Left hindlimb (tissue), 1 donor: ENCODE results near the gene MRGPRX1.
"Not testable (repeated sequence)": the region's sequence is repeated elsewhere in the genome, so short reads cannot be mapped to it uniquely, and the experiment has no call there.

Experiments
- DNase-seq: peaks from one replicate; pipeline ENCODE4 v3.0.0-alpha.2; 2018

Gene MRGPRX1

DNA sequence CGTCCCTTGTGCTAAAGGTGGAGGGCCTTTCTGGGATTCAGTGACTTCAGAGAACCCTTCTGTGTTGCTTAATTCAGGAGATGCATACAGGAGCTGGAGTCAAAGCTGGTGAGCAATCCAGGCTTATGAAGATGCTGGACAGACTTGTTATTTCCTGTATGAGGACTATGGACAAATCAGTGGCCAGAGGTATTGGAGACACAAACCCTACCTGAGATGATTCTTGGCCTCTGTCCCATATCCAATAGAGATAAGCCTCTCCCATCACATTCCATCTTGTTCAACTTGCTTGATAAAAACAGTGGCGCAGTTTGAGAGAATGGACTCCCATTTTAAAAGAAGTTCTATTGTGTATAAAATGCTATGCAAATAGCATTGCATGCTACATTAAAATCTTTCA is at the start of gene MRGPRX1:
MRGPRX1 (minus strand) TSS at position 101 of the 400 bp plus-strand sequence. CDS start 4,630 bp downstream, outside the sequence.
- no peak for DNase-seq

- no peak for DNase-seq
Measured at GRCh38 chr11:18987454-18988231, 48.4 kb upstream of the MRGPRX1 start.

DNA sequence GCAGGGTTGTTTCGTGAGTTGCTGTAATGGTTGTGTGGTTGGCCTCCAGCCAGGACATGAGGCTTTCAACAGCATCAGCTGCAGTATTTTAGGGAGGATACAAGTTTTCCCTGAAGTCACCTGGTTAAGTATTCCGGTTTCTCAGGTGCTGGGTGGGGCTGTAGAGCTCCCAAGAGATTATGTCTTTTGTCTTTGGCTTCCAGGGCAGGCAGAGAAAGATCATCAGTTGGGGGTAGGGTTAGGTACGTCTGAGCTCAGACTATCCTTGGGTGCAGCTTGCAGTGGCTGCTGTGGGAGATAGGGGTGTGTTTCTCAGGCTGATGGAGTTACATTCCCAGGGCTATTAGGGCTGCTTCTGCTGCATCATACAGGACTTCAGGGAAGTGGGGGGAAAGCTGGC is 47.5 kb upstream of the MRGPRX1 start:
- DNase-seq, result no peak

GRCh38 chr11:18981897-18982296 is 42.7 kb upstream of the MRGPRX1 start:
- DNase-seq, result no peak

- DNase-seq, result no peak
Measured at GRCh38 chr11:18974192-18974591, 35.0 kb upstream of the MRGPRX1 start.

DNA sequence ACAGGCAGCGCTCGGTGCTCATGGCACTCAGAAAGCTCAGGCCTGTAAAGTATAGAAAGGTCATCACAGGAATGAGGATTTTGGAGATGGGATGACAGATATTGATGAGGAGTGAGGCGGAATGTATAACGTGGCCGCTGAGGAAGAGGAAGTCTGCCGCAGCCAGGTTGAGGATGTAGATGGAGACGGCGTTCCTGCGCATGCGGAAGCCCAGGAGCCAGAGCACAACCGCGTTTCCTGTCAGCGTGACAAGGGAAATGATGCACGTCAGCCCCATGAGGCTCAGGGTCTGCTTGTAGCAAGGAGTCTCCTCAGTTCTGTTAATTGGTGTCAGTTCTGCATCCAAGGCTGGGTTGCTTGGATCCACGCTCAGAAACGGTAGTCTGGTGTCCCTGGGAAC is 33.1 kb upstream of the MRGPRX1 start:
- no peak for DNase-seq

DNA sequence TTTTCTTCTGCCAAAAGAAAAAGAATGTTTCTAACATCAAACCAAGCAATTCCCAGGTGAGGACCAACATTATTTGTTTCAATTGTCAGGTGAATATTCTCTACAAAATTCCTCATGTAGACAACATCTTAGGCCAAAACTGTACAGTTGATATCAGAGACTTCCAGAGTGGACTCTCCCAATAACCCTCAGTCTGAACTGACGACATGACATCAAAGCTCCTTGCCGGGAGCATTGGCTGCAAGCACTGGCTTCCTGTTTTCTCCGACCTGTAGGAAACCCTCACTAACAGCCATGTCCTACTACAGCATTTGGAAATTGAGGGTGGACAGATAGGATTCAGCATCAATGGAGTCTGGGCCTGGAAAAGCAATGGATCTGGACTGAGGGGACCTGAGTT is 30.5 kb upstream of the MRGPRX1 start:
- DNase-seq, result no peak

GRCh38 chr11:18958221-18958910 is 19.2 kb upstream of the MRGPRX1 start:
- DNase-seq, result no peak

DNA sequence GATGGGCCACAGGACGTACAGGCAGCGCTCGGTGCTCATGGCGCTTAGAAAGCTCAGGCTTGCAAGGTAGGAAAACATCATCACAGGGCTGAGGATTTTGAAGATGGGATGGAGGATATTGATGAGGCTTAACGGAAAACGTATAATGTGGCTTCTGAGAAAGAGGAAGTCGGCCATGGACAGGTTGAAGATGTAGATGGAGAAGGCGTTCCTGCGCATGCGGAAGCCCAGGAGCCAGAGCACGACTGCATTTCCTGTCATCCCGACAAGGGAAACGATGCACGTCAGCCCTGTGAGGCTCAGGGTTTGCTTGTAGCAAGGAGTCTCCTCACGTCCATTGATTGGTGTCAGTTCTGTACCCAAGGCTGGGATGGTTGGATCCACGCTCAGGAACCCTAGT is 17.4 kb upstream of the MRGPRX1 start:
- no peak for DNase-seq

DNA sequence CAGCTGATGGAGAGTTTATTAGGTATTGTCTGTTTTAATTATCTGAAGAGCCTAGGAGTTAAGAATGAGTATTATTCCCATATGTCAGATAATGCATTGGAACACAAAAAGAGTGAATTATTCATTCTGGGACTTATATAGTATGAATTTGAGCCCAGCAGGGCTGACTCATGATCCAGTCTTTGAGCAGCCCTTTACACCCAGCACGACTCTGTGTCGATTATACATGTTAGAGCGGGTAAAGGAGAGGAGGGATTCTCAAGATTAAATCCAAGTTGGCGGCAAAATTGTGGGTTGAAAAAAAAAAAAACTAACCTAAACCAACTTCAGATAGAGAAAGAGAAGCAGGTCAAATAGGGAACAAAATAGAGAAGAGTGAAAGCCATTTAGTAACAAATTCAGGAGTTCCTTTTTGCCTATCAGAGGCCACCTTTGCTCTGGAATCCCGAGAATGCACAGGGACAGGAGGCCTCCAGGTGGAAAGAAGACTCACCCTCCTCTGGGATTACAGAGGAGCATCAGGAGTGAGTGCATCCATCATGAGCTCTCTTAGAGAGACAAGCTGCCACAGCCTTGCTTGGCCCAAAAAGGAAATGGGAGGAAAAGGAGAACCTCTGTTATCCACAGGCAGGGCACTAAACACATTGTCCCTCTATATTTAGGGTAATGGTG is 3.1 kb downstream of the MRGPRX1 start:
- no peak for DNase-seq

- DNase-seq, result peak; percentile 42
Measured at GRCh38 chr11:18934195-18934814, 4.9 kb downstream of the MRGPRX1 start.

DNA sequence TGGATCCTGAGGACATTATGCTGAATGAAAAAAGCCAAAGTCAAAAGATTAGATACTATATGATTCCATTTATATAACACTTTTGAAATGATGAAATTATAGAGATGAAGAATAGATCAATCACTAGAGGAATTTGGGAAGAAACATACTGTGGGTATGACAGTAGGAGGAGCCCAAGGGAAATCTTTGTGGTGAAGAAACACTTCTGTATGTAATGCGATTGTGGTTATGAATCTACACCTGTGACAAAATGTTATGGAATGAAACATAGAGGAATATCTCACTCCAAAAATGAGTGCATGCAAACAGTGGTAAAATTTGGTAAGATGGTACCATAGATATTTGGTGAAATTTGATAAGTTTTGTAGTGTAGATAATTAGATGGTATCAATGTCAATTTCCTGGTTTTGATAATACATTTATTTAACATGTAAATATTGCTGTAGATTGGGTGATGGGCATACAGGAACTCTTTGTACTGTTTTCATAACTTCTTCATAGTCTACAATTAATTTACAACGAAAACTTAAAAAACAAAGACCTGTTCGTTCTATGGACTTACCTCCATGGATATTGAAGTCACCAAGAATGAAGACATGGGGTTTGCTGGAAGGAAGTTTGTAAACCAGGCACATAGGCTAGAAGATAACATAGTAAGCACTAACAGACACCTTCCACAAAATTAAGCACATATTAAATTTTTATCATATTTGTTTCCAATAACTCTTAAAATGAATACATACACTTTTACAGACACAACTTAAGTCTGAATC is 11.5 kb downstream of the MRGPRX1 start:
- no peak for DNase-seq

GRCh38 chr11:18925426-18925825 is 13.8 kb downstream of the MRGPRX1 start:
- DNase-seq, result not testable (repeated sequence)

DNA sequence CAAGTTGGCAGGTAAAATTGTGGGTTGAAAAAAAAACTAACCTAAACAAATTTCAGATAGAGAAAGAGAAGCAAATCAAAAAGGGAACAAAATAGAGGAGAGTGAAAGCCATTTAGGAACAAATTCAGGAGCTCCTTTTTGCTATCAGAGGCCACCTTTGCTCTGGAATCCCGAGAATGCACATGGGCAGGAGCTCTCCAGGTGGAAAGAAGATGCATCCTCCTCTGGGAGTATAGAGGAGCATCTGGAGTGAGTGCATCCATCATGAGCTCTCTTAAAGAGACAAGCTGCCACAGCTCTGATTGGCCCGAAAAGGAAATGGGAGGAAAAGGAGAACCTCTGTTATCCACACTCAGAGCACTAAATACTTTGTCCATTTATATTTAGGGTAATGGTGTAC is 26.3 kb downstream of the MRGPRX1 start:
- DNase-seq, result no peak

GRCh38 chr11:18907391-18907790 is 31.8 kb downstream of the MRGPRX1 start:
- no peak for DNase-seq

- DNase-seq, result not testable (repeated sequence)
Measured at GRCh38 chr11:18900637-18901036, 38.6 kb downstream of the MRGPRX1 start.

- DNase-seq, result not testable (repeated sequence)
Measured at GRCh38 chr11:18900151-18900611, 39.0 kb downstream of the MRGPRX1 start.

- not testable (repeated sequence) for DNase-seq
Measured at GRCh38 chr11:18891712-18892111, 47.5 kb downstream of the MRGPRX1 start.

DNA sequence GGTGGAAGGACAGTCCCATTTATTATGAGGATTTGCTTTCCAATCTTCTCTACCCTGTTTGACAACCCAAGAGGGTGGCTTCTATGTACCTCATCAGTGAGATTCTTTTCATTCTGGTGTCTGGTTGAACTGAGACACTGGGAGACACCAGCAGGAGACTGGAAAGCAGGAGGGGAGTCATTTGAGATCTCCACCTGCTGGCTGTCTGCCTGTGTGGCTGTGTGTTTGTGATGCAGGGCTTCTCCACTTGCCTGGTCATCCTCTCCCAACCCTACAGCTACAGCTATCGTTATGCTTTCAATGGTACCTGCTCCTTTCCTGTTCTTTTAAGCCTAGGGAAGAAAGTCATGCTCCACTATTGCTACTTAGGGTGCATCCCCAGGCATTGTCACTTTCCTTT is 48.6 kb downstream of the MRGPRX1 start:
- DNase-seq, result no peak
